ENCODE results near the gene FAM3B. TPM values are rescaled to one million over a fixed set of nuclear protein-coding genes. Genes with fewer than 3 reads are reported as not detected.
A peak's percentile ranks its signal among the peaks of the same experiment; 100 is the strongest.

FAM3B gene
- total RNA-seq, 1 experiment from 2014 or later: 0.52 TPM

GRCh38 chr21:41318218-41318617, 1.6 kb downstream of the FAM3B start:
- no peak for DNase-seq (ENCODE audit: low read depth)

- peak; percentile 24 for DNase-seq (ENCODE audit: low read depth)
Measured at GRCh38 chr21:41319273-41319672, 2.7 kb downstream of the FAM3B start.

GRCh38 chr21:41321211-41321907, 4.8 kb downstream of the FAM3B start:
- no peak for DNase-seq (ENCODE audit: low read depth)

- no peak for DNase-seq (ENCODE audit: low read depth)
Measured at GRCh38 chr21:41321908-41322495, 5.4 kb downstream of the FAM3B start.

- DNase-seq (ENCODE audit: low read depth): no peak
Measured at GRCh38 chr21:41322496-41323382, 6.1 kb downstream of the FAM3B start.

- no peak for DNase-seq (ENCODE audit: low read depth)
Measured at GRCh38 chr21:41325138-41325912, 8.7 kb downstream of the FAM3B start.

GRCh38 chr21:41326414-41327080, 9.9 kb downstream of the FAM3B start:
- DNase-seq (ENCODE audit: low read depth): no peak

GRCh38 chr21:41327753-41328152, 11.2 kb downstream of the FAM3B start:
- DNase-seq (ENCODE audit: low read depth): no peak

- DNase-seq (ENCODE audit: low read depth): peak; percentile 79
Measured at GRCh38 chr21:41328660-41329607, 12.3 kb downstream of the FAM3B start.

- DNase-seq (ENCODE audit: low read depth): no peak
Measured at GRCh38 chr21:41333752-41334151, 17.2 kb downstream of the FAM3B start.

GRCh38 chr21:41337515-41337914, 20.9 kb downstream of the FAM3B start:
- no peak for DNase-seq (ENCODE audit: low read depth)

GRCh38 chr21:41338455-41338854, 21.9 kb downstream of the FAM3B start:
- DNase-seq (ENCODE audit: low read depth): no peak

- DNase-seq (ENCODE audit: low read depth): no peak
Measured at GRCh38 chr21:41342035-41342434, 25.4 kb downstream of the FAM3B start.

- no peak for DNase-seq (ENCODE audit: low read depth)
Measured at GRCh38 chr21:41344146-41344545, 27.5 kb downstream of the FAM3B start.

- no peak for DNase-seq (ENCODE audit: low read depth)
Measured at GRCh38 chr21:41345356-41345755, 28.8 kb downstream of the FAM3B start.

GRCh38 chr21:41345934-41346685, 29.5 kb downstream of the FAM3B start:
- peak; percentile 74 for DNase-seq (ENCODE audit: low read depth)

GRCh38 chr21:41346758-41347157, 30.2 kb downstream of the FAM3B start:
- no peak for DNase-seq (ENCODE audit: low read depth)

- DNase-seq (ENCODE audit: low read depth): no peak
Measured at GRCh38 chr21:41348434-41348833, 31.8 kb downstream of the FAM3B start.

- DNase-seq (ENCODE audit: low read depth): no peak
Measured at GRCh38 chr21:41349126-41349525, 32.5 kb downstream of the FAM3B start.
